HepG2 (cell line): ENCODE measurements around the gene CPNE4.

ENCODE experiments used
- AGO2 ChIP-seq: fragments of 200-400 bp; formaldehyde crosslinking; optimal IDR thresholded peaks from 2 replicates; pipeline ENCODE3; 2017; ENCODE audit warnings: mild to moderate bottlenecking, low read depth, low read length, moderate library complexity
- BRCA1 ChIP-seq: sonication (generic); formaldehyde crosslinking; IDR thresholded peaks from 2 replicates; pipeline ENCODE4 v1.4.0; 2020; ENCODE audit warnings: missing genetic modification reagents
- CHD4 ChIP-seq: fragments of 200-600 bp; sonication (generic); IDR thresholded peaks from 2 replicates; pipeline ENCODE4 v1.7.0; 2017; ENCODE audit warnings: mild to moderate bottlenecking, low read length, borderline replicate concordance
- CTCF ChIP-seq: sonication (generic); formaldehyde crosslinking; IDR thresholded peaks from 2 replicates; pipeline ENCODE4 v1.5.0; 2020; ENCODE audit warnings: mild to moderate bottlenecking, missing genetic modification reagents, moderate library complexity
- DPF2 ChIP-seq: sonication (generic); formaldehyde crosslinking; IDR thresholded peaks from 2 replicates; pipeline ENCODE4 v1.4.0; 2020; ENCODE audit warnings: mild to moderate bottlenecking, low read depth, missing genetic modification reagents, borderline replicate concordance
- ESRRA ChIP-seq: sonication (generic); formaldehyde crosslinking; IDR thresholded peaks from 2 replicates; pipeline ENCODE4 v1.5.1; 2020; ENCODE audit warnings: mild to moderate bottlenecking, low read depth, missing genetic modification reagents
- EZH2 ChIP-seq: conservative IDR thresholded peaks from 2 replicates; pipeline ENCODE4 v1.6.1; 2012; ENCODE audit warnings: mild to moderate bottlenecking, low read depth, low read length, moderate library complexity
- FOSL1 ChIP-seq: sonication (generic); formaldehyde crosslinking; IDR thresholded peaks from 2 replicates; pipeline ENCODE4 v1.9.0; 2021; ENCODE audit warnings: missing genetic modification reagents, borderline replicate concordance
- HOXA7 ChIP-seq: sonication (generic); formaldehyde crosslinking; IDR thresholded peaks from 2 replicates; pipeline ENCODE4 v1.8.1; 2022; ENCODE audit warnings: mild to moderate bottlenecking, missing genetic modification reagents, moderate library complexity
- JUNB ChIP-seq: sonication (generic); formaldehyde crosslinking; IDR thresholded peaks from 2 replicates; pipeline ENCODE4 v1.8.0; 2022; ENCODE audit warnings: missing genetic modification reagents, mild to moderate bottlenecking, borderline replicate concordance
- POLR2A ChIP-seq, 2 experiments: IDR thresholded peaks; 2 replicates each; pipeline ENCODE4 v1.6.1; 2011; ENCODE audit warnings: low read depth in 2 of 2, low read length in 2 of 2, mild to moderate bottlenecking in 1 of 2, moderate library complexity in 1 of 2; ENCODE audit not compliant: insufficient read depth in 1 of 2
- REST ChIP-seq, 2 experiments: IDR thresholded peaks; 2 replicates each; pipeline ENCODE4 v1.6.1; 2011 to 2012; ENCODE audit warnings: low read length in 2 of 2, borderline replicate concordance in 1 of 2, low read depth in 1 of 2, mild to moderate bottlenecking in 1 of 2, moderate library complexity in 1 of 2
- SP1 ChIP-seq, 2 experiments: fragments of 450-650 bp in 1 of 2; sonication (generic) in 1 of 2; formaldehyde crosslinking in 1 of 2; IDR thresholded peaks; 2 replicates each; pipeline versions ENCODE4 v1.4.0 to v1.6.1; 2016 to 2020; ENCODE audit warnings: missing genetic modification reagents in 1 of 2
- ZNF431 ChIP-seq: sonication (generic); formaldehyde crosslinking; IDR thresholded peaks from 2 replicates; pipeline ENCODE4 v1.9.0; 2022; ENCODE audit warnings: missing genetic modification reagents, low read depth, mild to moderate bottlenecking, borderline replicate concordance

- TF ChIP-seq CTCF (CRISPR knock-in tag) (no peak), EZH2 (no peak), JUNB (CRISPR knock-in tag) (no peak), ZNF431 (no peak), REST (IDR thresholded peaks at IDR 0.05; ENCODE audit: borderline replicate concordance in 1 of 2, low read depth in 1 of 2, low read length in 2 of 2) (no peak), SP1 (IDR thresholded peaks at IDR 0.05) (no peak), SP1 (CRISPR knock-in tag; IDR thresholded peaks at IDR 0.05) (no peak), AGO2 (no peak), HOXA7 (no peak), POLR2A (IDR thresholded peaks at IDR 0.05; ENCODE audit: insufficient read depth in 1 of 2, low read depth in 2 of 2, low read length in 2 of 2) (no peak), DPF2 (CRISPR knock-in tag) (no peak), BRCA1 (CRISPR knock-in tag) (no peak), ESRRA (CRISPR knock-in tag) (no peak), CHD4 (no peak), FOSL1 (CRISPR knock-in tag) (no peak)
Observed at GRCh38 chr3:131547585-131547984, 487.2 kb downstream of the CPNE4 start.
